SK-N-SH (cell line): ENCODE data around the gene ZNF692.

Experiments used
- CTCF ChIP-seq: fragments of 200-600 bp; sonication (generic); IDR thresholded peaks from 2 replicates; pipeline ENCODE4 v1.6.1; 2017; ENCODE audit warnings: antibody characterized with exemption, mild to moderate bottlenecking, moderate library complexity
- FOXM1 ChIP-seq: IDR thresholded peaks from 2 replicates; pipeline ENCODE4 v1.4.0; 2012; ENCODE audit warnings: low read depth, mild to moderate bottlenecking
- GABPA ChIP-seq: IDR thresholded peaks from 2 replicates; pipeline ENCODE4 v1.4.0; 2012; ENCODE audit warnings: low read depth, mild to moderate bottlenecking
- JUND ChIP-seq: IDR thresholded peaks from 2 replicates; pipeline ENCODE4 v1.4.0; 2012
- MAX ChIP-seq: IDR thresholded peaks from 2 replicates; pipeline ENCODE4 v1.4.0; 2012; ENCODE audit warnings: low read depth
- NFIC ChIP-seq: IDR thresholded peaks from 2 replicates; pipeline ENCODE4 v1.4.0; 2012; ENCODE audit warnings: borderline replicate concordance
- PBX3 ChIP-seq: IDR thresholded peaks from 2 replicates; pipeline ENCODE4; 2012
- POLR2AphosphoS5 ChIP-seq: IDR thresholded peaks from 2 replicates; pipeline ENCODE4 v1.6.1; 2012; ENCODE audit warnings: low read depth, low read length
- RAD21 ChIP-seq: IDR thresholded peaks from 2 replicates; pipeline ENCODE4 v1.6.1; 2012; ENCODE audit warnings: mild to moderate bottlenecking, low read length
- RCOR1 ChIP-seq: fragments of 150-350 bp; IDR thresholded peaks from 2 replicates; pipeline ENCODE4 v1.6.1; 2017; ENCODE audit warnings: antibody characterized with exemption, low read length
- TCF12 ChIP-seq: IDR thresholded peaks from 2 replicates; pipeline ENCODE4 v1.4.0; 2012
- USF2 ChIP-seq: fragments of 150-350 bp; IDR thresholded peaks from 2 replicates; pipeline ENCODE4 v1.6.1; 2017; ENCODE audit warnings: antibody characterized with exemption, low read length, low read depth, borderline replicate concordance
- YY1 ChIP-seq: IDR thresholded peaks from 2 replicates; pipeline ENCODE4 v1.4.0; 2012; ENCODE audit warnings: low read depth, mild to moderate bottlenecking

GRCh38 chr1:248825909-248826760 lies 32.8 kb downstream of the ZNF692 start, which contains the start of gene SH3BP5L:
- TF ChIP-seq USF2 (no peak; the same call in 1 of the 2 replicates), CTCF (peak; percentile 70), GABPA (peak; percentile 90), FOXM1 (no peak), POLR2AphosphoS5 (peak; percentile 75), PBX3 (no peak), RCOR1 (no peak), TCF12 (no peak), YY1 (peak; percentile 100), JUND (no peak), NFIC (no peak; the same call in 1 of the 2 replicates), RAD21 (peak; percentile 39), MAX (peak; percentile 37; the same call in 1 of the 2 replicates)
